ENCODE measurements around the gene ZNF483. TPM values are rescaled to one million over a fixed set of nuclear protein-coding genes. Genes with fewer than 3 reads are reported as not detected.
"Not testable (repeated sequence)": the region's sequence is repeated elsewhere in the genome, so short reads cannot be mapped to it uniquely, and the experiment has no call there.

The ZNF483 gene
- total and polyA plus RNA-seq, 2 of the 4 experiments (the other 2 are of a cell fraction), result 0.10 to 0.90 TPM

DNA sequence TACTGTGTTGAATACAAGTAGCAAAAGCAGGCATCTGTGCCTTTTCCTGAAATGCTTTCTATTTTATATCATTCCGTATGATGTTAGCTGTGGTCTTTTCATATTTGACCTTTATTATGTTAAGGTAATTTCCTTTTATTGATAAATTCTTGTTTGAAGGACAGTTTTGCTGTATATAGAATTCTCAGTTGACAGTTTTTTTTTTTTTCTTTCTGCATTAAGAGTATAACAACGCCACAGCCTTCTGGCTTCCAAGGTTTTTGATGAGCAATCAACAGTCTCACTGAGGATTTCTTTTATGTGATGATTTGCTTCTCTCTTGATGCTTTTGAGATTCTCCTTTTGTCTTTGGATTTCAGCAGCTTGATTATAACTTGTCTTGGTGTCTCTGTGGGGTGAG lies 23.6 kb downstream of the ZNF483 start:
- POLR2A ChIA-PET (ENCODE audit: unreplicated experiment), result no interaction called here
- no peak overlapping the region for H3K23ac ChIP-seq (ENCODE audit: low read depth, low read length)

DNA sequence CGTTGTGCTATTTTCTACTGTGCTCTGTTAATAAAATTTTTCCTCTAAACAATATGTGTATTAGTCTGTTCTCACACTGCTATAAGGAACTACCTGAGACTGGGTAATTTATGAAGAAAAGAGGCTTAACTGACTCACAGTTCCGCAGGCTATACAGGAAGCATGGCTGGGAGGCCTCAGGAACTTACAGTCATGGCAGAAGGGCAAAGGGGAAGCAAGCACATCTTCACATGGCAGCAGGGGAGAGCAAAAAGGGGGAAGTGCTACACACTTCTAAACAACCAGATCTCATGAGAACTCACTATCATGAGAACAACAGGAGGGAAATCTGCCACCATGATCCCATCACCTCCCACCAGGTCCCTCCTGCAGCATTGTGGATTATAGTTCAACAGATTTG lies 30.4 kb downstream of the ZNF483 start:
- intact Hi-C loops (cut with micrococcal nuclease); H2BK20ac ChIP-seq (ENCODE audit: low read depth, low read length); in situ Hi-C loops (cut with MboI; ENCODE audit: low sequenced_read_pairs): not testable (repeated sequence)

More for the DNA sequence above, 23.6 kb downstream of the ZNF483 start:
- TF ChIP-seq POLR2A (IDR thresholded peaks at IDR 0.05; ENCODE audit: low read depth, low read length), result no peak
- TF ChIP-seq CEBPB (IDR thresholded peaks at IDR 0.05; ENCODE audit: low read depth, low read length), result no peak
- TF ChIP-seq, protein P1, sequence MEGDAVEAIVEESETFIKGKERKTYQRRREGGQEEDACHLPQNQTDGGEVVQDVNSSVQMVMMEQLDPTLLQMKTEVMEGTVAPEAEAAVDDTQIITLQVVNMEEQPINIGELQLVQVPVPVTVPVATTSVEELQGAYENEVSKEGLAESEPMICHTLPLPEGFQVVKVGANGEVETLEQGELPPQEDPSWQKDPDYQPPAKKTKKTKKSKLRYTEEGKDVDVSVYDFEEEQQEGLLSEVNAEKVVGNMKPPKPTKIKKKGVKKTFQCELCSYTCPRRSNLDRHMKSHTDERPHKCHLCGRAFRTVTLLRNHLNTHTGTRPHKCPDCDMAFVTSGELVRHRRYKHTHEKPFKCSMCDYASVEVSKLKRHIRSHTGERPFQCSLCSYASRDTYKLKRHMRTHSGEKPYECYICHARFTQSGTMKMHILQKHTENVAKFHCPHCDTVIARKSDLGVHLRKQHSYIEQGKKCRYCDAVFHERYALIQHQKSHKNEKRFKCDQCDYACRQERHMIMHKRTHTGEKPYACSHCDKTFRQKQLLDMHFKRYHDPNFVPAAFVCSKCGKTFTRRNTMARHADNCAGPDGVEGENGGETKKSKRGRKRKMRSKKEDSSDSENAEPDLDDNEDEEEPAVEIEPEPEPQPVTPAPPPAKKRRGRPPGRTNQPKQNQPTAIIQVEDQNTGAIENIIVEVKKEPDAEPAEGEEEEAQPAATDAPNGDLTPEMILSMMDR (conservative IDR thresholded peaks at IDR 0.05; ENCODE audit: low read depth, low read length), result no peak
- TF ChIP-seq, protein P2, sequence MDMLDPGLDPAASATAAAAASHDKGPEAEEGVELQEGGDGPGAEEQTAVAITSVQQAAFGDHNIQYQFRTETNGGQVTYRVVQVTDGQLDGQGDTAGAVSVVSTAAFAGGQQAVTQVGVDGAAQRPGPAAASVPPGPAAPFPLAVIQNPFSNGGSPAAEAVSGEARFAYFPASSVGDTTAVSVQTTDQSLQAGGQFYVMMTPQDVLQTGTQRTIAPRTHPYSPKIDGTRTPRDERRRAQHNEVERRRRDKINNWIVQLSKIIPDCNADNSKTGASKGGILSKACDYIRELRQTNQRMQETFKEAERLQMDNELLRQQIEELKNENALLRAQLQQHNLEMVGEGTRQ (IDR thresholded peaks at IDR 0.05; ENCODE audit: low read depth, low read length), result no peak
- H3K9ac ChIP-seq (ENCODE audit: low read depth, low read length), result no peak overlapping the region
- H4K20me1 ChIP-seq (ENCODE audit: insufficient read depth, low read length), result no peaks in the 10 kb centered on the region
- no peak overlapping the region for H3K4me2 ChIP-seq (ENCODE audit: low read depth, low read length)
- no peak overlapping the region for H2BK20ac ChIP-seq (ENCODE audit: low read depth, low read length)
- H3K9me1 ChIP-seq (ENCODE audit: insufficient read depth, low read length), result no peaks in the 10 kb centered on the region
- no peak overlapping the region for H2BK15ac ChIP-seq (ENCODE audit: low read depth, low read length)
- dilution Hi-C loops (cut with HindIII; ENCODE audit: low sequenced_read_pairs, unreplicated experiment), result no loop called here
- no peak overlapping the region for H2AFZ ChIP-seq (replicated peaks; ENCODE audit: low read length, poor library complexity)
- no peak overlapping the region for H2AK9ac ChIP-seq (replicated peaks; ENCODE audit: low read depth, low read length, poor library complexity)
- H3K27ac ChIP-seq (ENCODE audit: insufficient read depth, low read length), result no peak overlapping the region
- H3K79me1 ChIP-seq (ENCODE audit: low read depth in 1 of 2, low read length in 2 of 2), result no peaks in the 10 kb centered on the region
- H2AK5ac ChIP-seq (ENCODE audit: low read depth, low read length), result no peak overlapping the region
- peaks cover 57% of the 10 kb centered on the region for H3K9me3 ChIP-seq (ENCODE audit: control insufficient read depth, insufficient read depth, low read length)
- no peak overlapping the region for H2BK120ac ChIP-seq (ENCODE audit: low read depth, low read length)
- no TSS peak for BruUV-seq (replicated peaks)
- H4K8ac ChIP-seq (ENCODE audit: low read depth in 2 of 2, low read length in 2 of 2), result no peak overlapping the region
- H3K36me3 ChIP-seq (ENCODE audit: control insufficient read depth, insufficient read depth, low read length), result no peaks in the 10 kb centered on the region
- in situ Hi-C loops (cut with MboI; ENCODE audit: low sequenced_read_pairs), result no loop called here
- H3K18ac ChIP-seq (ENCODE audit: low read depth, low read length), result no peak overlapping the region
- WGBS, 2 experiments (ENCODE audit: extremely low coverage in 2 of 2, insufficient read length in 1 of 2), result no CpG with 5 or more reads among the region's 2 CpGs
- H4K5ac ChIP-seq (ENCODE audit: low read depth, low read length), result no peak overlapping the region
- H4K91ac ChIP-seq (ENCODE audit: insufficient read depth, low read depth, low read length), result no peak overlapping the region
- no peak for ATAC-seq (ENCODE audit: low read depth)
- no peak overlapping the region for H3K14ac ChIP-seq (replicated peaks; ENCODE audit: low read depth, low read length)
- no peak overlapping the region for H3K4me3 ChIP-seq (ENCODE audit: insufficient read depth, low read depth, low read length)
- H3K27me3 ChIP-seq (ENCODE audit: control insufficient read depth, insufficient read depth, low read length), result no peaks in the 10 kb centered on the region
- intact Hi-C loops (cut with micrococcal nuclease), result no loop called here
- H2BK5ac ChIP-seq (ENCODE audit: low read depth, low read length, poor library complexity, severe bottlenecking), result no peak overlapping the region
- H3K4ac ChIP-seq (ENCODE audit: low read depth, low read length), result no peak overlapping the region
- CTCF ChIA-PET, result interaction anchor here (0.6 kb wide), 1 partner anchor 102 kb away, joined by 3 read pairs; no protein-coding TSS in a partner anchor
- H3K56ac ChIP-seq (ENCODE audit: extremely low read depth, insufficient read depth, low read length), result no peak overlapping the region
- no peak for DNase-seq
- H3K4me1 ChIP-seq (ENCODE audit: control insufficient read depth, insufficient read depth, low read length), result no peaks in the 10 kb centered on the region

More for the DNA sequence above, 30.4 kb downstream of the ZNF483 start:
- H3K4me3 ChIP-seq (ENCODE audit: insufficient read depth, low read depth, low read length); H3K9ac ChIP-seq (ENCODE audit: low read depth, low read length); BruUV-seq (replicated peaks); H2BK120ac ChIP-seq (ENCODE audit: low read depth, low read length); H2AK9ac ChIP-seq (replicated peaks; ENCODE audit: low read depth, low read length, poor library complexity); H2BK15ac ChIP-seq (ENCODE audit: low read depth, low read length); H2BK5ac ChIP-seq (ENCODE audit: low read depth, low read length, poor library complexity, severe bottlenecking); H3K9me1 ChIP-seq (ENCODE audit: insufficient read depth, low read length); CTCF ChIA-PET; H3K4me2 ChIP-seq (ENCODE audit: low read depth, low read length); H4K20me1 ChIP-seq (ENCODE audit: insufficient read depth, low read length); H2AK5ac ChIP-seq (ENCODE audit: low read depth, low read length); H2AFZ ChIP-seq (replicated peaks; ENCODE audit: low read length, poor library complexity); H4K5ac ChIP-seq (ENCODE audit: low read depth, low read length); H3K14ac ChIP-seq (replicated peaks; ENCODE audit: low read depth, low read length); H4K91ac ChIP-seq (ENCODE audit: insufficient read depth, low read depth, low read length); H3K4me1 ChIP-seq (ENCODE audit: control insufficient read depth, insufficient read depth, low read length); H3K27me3 ChIP-seq (ENCODE audit: control insufficient read depth, insufficient read depth, low read length); H3K4ac ChIP-seq (ENCODE audit: low read depth, low read length); dilution Hi-C loops (cut with HindIII; ENCODE audit: low sequenced_read_pairs, unreplicated experiment); POLR2A ChIA-PET (ENCODE audit: unreplicated experiment); H4K8ac ChIP-seq (ENCODE audit: low read depth in 2 of 2, low read length in 2 of 2); H3K56ac ChIP-seq (ENCODE audit: extremely low read depth, insufficient read depth, low read length); H3K79me1 ChIP-seq (ENCODE audit: low read depth in 1 of 2, low read length in 2 of 2); H3K36me3 ChIP-seq (ENCODE audit: control insufficient read depth, insufficient read depth, low read length); DNase-seq; ATAC-seq (ENCODE audit: low read depth); H3K27ac ChIP-seq (ENCODE audit: insufficient read depth, low read length); H3K18ac ChIP-seq (ENCODE audit: low read depth, low read length); H3K23ac ChIP-seq (ENCODE audit: low read depth, low read length): not testable (repeated sequence)
- H3K9me3 ChIP-seq (ENCODE audit: control insufficient read depth, insufficient read depth, low read length), result peaks cover 37% of the 10 kb centered on the region
- no CpG with 5 or more reads among the region's 2 CpGs for WGBS, 2 experiments (ENCODE audit: extremely low coverage in 2 of 2, insufficient read length in 1 of 2)

All from IMR-90 (cell line).